ENCODE measurements around the gene TAF12. TPM values are rescaled to one million over a fixed set of nuclear protein-coding genes. Genes with fewer than 3 reads are reported as not detected.

The TAF12 gene
- total RNA-seq, 1 experiment from 2014 or later = 44.0 TPM

- no peak for DNase-seq (ENCODE audit: low read depth)
Observed at GRCh38 chr1:28582248-28582615, 60.6 kb downstream of the TAF12 start.

DNA sequence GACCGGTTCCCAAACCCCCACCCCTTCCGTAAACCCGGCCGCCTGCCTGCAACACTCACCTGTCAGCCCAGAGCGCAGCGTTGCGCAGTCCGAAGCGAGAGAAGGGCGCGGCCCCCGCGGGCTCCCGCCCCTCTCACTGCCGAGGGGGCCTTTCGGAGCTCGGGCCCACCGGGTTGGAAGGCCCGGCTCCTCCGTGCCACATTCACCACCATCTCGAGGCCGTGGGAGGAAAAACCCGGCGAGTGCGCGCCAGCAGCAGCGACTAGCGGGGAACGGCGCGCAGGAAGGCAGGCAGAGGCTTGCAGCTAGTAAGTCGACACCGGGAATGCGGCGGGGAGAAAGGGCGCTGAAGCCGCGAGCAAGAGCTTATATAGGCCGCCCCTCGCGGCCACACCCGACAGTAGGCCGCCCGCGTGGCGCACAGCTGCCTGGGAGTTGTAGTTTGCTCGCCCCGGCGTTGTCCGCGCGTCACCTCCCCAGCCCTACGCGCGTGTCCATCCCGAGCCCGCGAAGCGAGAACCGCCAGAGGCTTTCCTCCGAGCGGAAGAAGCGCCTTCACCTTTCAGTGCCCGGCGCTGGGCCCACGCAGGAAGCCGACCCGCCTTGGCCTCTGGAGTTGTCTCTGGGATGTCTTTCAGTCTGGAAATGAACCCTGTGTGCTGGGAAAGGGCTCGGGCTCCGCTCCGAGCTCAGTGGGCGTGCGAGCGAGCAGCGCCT, 61.2 kb downstream of the TAF12 start:
- DNase-seq (ENCODE audit: low read depth) = peak; percentile 96

GRCh38 chr1:28580722-28581530, 61.9 kb downstream of the TAF12 start:
- DNase-seq (ENCODE audit: low read depth) = peak; percentile 21

DNA sequence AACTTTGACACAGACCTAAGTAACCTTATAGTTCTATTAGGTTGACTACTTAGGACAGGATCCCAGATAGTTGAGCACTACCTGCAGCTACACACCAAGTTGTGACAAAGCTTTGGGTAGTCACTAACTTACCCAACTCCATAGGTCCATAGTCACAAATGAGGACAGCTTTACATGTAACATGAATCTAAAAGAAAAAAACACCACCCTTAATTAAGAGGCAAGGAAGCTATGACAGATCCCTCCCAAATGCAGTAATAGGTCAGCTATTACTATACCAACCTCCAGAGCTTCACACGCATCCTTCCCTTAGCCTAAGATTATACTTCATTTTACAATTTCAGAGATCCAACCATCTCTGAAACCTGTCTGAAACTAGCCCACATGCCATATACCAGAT, 63.5 kb downstream of the TAF12 start:
- no peak for DNase-seq (ENCODE audit: low read depth)

GRCh38 chr1:28578696-28579218, 64.1 kb downstream of the TAF12 start:
- DNase-seq (ENCODE audit: low read depth) = no peak

DNA sequence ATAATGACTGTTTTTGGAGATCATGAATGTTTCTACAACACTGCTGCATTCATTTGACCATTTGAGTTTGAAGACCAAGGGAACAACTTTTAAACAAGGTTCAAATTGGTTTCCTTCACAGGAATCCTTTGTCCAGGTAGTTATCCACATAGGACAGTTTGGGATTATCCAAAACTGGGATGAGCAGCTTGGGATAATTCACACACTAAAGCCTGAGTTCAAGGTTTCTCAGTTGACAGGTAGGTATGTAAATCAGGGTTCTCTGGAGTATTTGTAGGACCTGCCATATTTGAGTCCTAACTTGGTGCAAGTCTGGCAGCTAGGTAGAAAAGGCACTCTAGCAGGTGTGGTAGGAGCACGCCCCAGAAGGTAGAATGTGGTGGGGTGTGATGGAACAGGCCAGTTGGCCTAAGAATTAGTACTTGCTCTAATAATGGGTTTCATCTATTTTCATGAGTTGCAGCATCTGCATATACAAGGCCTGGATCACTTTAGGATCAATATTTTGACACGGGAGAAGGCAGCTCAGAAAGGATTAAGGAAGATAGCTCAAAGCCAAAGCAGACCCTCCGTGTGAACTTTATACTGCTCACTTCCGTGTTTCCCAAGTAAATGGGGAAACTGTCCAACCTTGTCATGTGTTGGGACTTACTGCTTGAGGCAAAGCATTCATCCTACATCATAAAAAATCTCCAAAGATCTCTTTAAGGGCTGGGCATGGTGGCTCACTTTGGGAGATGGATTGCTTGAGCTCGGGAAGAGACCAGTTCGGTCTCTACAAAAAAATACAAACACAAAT, 64.9 kb downstream of the TAF12 start:
- peak; percentile 41 for DNase-seq (ENCODE audit: low read depth)

GRCh38 chr1:28577052-28577678, 65.7 kb downstream of the TAF12 start:
- DNase-seq (ENCODE audit: low read depth) = peak; percentile 58

DNA sequence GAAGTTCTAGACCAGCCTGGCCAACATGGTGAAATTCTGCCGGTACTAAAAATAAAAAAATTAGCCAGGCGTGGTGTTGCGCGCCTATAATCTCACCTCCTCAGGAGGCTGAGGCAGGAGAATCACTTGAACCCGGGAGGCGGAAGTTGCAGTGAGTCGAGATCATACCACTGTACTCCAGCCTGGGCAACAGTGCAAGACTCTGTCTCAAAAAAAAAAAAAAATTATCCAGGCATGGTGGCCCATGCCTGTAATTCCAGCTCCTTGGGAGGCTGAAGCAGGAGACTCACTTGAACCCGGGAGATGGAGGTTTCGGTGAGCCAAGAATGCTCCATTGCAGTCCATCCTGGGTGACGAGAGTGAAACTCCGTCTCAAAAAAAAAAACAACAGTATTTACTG, 69.3 kb downstream of the TAF12 start:
- no peak for DNase-seq (ENCODE audit: low read depth)

DNA sequence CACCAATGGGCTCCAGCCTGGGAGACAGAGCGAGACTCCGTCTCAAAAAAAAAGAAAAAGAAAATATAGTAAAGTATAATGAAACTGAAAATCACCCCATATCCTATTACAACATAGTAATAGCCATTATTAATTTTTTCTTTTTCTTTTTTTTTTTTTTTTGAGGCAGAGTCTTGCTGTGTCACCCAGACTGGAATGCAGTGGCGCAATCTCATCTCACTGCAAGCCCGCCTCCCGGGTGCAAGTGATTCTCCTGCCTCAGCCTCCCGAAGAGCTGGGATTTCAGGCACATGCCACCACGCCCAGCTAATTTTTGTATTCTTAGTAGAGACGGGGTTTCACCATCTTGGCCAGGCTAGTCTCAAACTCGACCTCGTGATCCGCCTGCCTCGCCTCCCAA, 70.0 kb downstream of the TAF12 start:
- DNase-seq (ENCODE audit: low read depth) = peak; percentile 36

GRCh38 chr1:28571911-28572310, 71.0 kb downstream of the TAF12 start:
- no peak for DNase-seq (ENCODE audit: low read depth)

GRCh38 chr1:28566931-28567330, 75.9 kb downstream of the TAF12 start:
- no peak for DNase-seq (ENCODE audit: low read depth)

GRCh38 chr1:28565726-28566125, 77.1 kb downstream of the TAF12 start:
- DNase-seq (ENCODE audit: low read depth) = no peak

GRCh38 chr1:28565040-28565439, 77.8 kb downstream of the TAF12 start:
- no peak for DNase-seq (ENCODE audit: low read depth)

GRCh38 chr1:28564310-28564709, 78.6 kb downstream of the TAF12 start:
- no peak for DNase-seq (ENCODE audit: low read depth)

DNA sequence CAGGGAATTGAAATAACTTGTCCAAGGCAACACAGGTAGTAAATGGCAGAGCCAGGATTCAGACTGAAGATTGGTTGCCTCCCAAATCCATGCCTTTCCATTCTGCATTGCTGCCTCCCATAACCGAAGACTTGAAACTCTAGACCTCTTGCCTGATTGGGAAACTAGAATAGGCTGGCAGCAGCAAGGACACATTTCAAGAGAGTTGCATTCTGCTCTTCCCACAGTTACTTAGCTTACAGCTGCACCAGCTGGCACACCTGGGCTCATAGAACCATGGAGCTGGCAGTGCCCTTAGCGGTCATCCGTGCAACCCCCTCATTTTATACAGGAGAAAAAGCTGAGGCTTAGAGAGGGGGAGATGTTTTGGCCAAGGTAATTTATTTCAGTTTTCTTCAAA, 82.0 kb downstream of the TAF12 start:
- DNase-seq (ENCODE audit: low read depth) = no peak

Small RNA genes lying within 50 kb of the gene (small RNA-seq; reads per million reads assigned to genes)
- gene RF00422 (not detected), gene RNU11 (not detected), gene SNORA16A (not detected), gene SNORA44 (not detected), gene SNORA61 (not detected), gene SNORD99 (34,585 reads per million, percentile 100 among the genes with 10 or more reads in this experiment)

Other genes starting within 250 kb of the TAF12 start
- 138 and 163 TPM in 2 replicates for gene RCC1, start 137.0 kb downstream of the TAF12 start, total RNA-seq (2014; rRNA removed; shearing (Covaris generic))
- gene TRNAU1AP, start 90.0 kb downstream of the TAF12 start, total RNA-seq (2014; rRNA removed; shearing (Covaris generic)) = 18.9 and 26.4 TPM in 2 replicates
- gene RAB42, start 50.8 kb downstream of the TAF12 start, total RNA-seq (2014; rRNA removed; shearing (Covaris generic)) = not detected in 2 replicates
- not detected in 2 replicates for gene RNU11, start 5.5 kb upstream of the TAF12 start, total RNA-seq (2014; rRNA removed; shearing (Covaris generic))
- 7.7 and 9.2 TPM in 2 replicates for gene GMEB1, start 25.7 kb upstream of the TAF12 start, total RNA-seq (2014; rRNA removed; shearing (Covaris generic))
- 62.7 and 101 TPM in 2 replicates for gene YTHDF2, start 93.9 kb upstream of the TAF12 start, total RNA-seq (2014; rRNA removed; shearing (Covaris generic))
- gene OPRD1, start 169.1 kb upstream of the TAF12 start, total RNA-seq (2014; rRNA removed; shearing (Covaris generic)) = 0.03 and 0.05 TPM in 2 replicates